HEK293 (cell line): Measurements from ENCODE around the gene AGMAT.

ENCODE experiments used
- CTCF ChIA-PET: fragments of 350-600 bp; formaldehyde crosslinking; extraction: SDS; loops from one replicate; lab custom pipeline; 2021; ENCODE audit warnings: antibody characterized with exemption; lab: Yijun Ruan, JAX
- POLR2A ChIA-PET: fragments of 300-600 bp; formaldehyde crosslinking; extraction: SDS; loops from one replicate; lab custom pipeline; 2020; ENCODE audit warnings: antibody characterized with exemption, inconsistent platforms; lab: Yijun Ruan, JAX
- H3K27ac ChIP-seq: fragments of 200-500 bp; sonication (Bioruptor generic); 2 replicates; pipeline ENCODE4 v1.5.1; 2014; ENCODE audit warnings: low read depth, low read length, control low read depth, inconsistent platforms; ENCODE audit errors: extremely low read depth
- H3K36me3 ChIP-seq, 2 experiments: fragments of 200-500 bp in 1 of 2; sonication (Bioruptor generic) in 1 of 2; 1 replicate in 1 of 2; 2 replicates in 1 of 2; pipeline ENCODE4 v1.5.1; 2014 to 2017; ENCODE audit warnings: inconsistent platforms in 2 of 2, low read length in 2 of 2; ENCODE audit not compliant: control insufficient read depth in 2 of 2, insufficient read depth in 1 of 2
- H3K4me1 ChIP-seq: fragments of 200-500 bp; sonication (Bioruptor generic); 2 replicates; pipeline ENCODE4 v1.5.1; 2014; ENCODE audit warnings: mild to moderate bottlenecking, low read length, inconsistent platforms; ENCODE audit not compliant: control insufficient read depth, insufficient read depth
- H3K4me3 ChIP-seq: 2 replicates; pipeline ENCODE4 v1.5.1; 2011; ENCODE audit warnings: low read depth, mild to moderate bottlenecking, control low read depth, low read length, moderate library complexity
- H3K9me3 ChIP-seq: fragments of 200-500 bp; sonication (Bioruptor generic); 2 replicates; pipeline ENCODE4 v1.5.1; 2014; ENCODE audit warnings: low read depth, low read length, inconsistent platforms; ENCODE audit not compliant: control insufficient read depth, insufficient read depth
- GLIS2 ChIP-seq: fragments of 450-650 bp; formaldehyde crosslinking; IDR thresholded peaks from 2 replicates; pipeline ENCODE4 v1.5.1; 2016; ENCODE audit warnings: missing biosample characterization, missing genetic modification characterization
- SP3 ChIP-seq: fragments of 450-650 bp; formaldehyde crosslinking; IDR thresholded peaks from 2 replicates; pipeline ENCODE4 v1.5.1; 2016; ENCODE audit warnings: missing biosample characterization, missing genetic modification characterization
- ZBTB1 ChIP-seq: fragments of 450-650 bp; formaldehyde crosslinking; IDR thresholded peaks from 2 replicates; pipeline ENCODE4 v1.5.1; 2016; ENCODE audit warnings: missing biosample characterization, missing genetic modification characterization
- ZBTB20 ChIP-seq: fragments of 450-650 bp; formaldehyde crosslinking; IDR thresholded peaks from 2 replicates; pipeline ENCODE4 v1.5.1; 2016; ENCODE audit warnings: missing biosample characterization, missing genetic modification characterization
- ZIC2 ChIP-seq: fragments of 450-650 bp; formaldehyde crosslinking; IDR thresholded peaks from 2 replicates; pipeline ENCODE4 v1.5.1; 2016; ENCODE audit warnings: missing biosample characterization, missing genetic modification characterization
- ZNF112 ChIP-seq: fragments of 450-650 bp; formaldehyde crosslinking; IDR thresholded peaks from 2 replicates; pipeline ENCODE4 v1.5.0; 2017; ENCODE audit warnings: missing biosample characterization, missing genetic modification characterization
- ZNF114 ChIP-seq: fragments of 450-650 bp; formaldehyde crosslinking; IDR thresholded peaks from 2 replicates; pipeline ENCODE4 v1.5.0; 2017; ENCODE audit warnings: missing biosample characterization, missing genetic modification characterization
- ZNF146 ChIP-seq: fragments of 450-650 bp; formaldehyde crosslinking; IDR thresholded peaks from 2 replicates; pipeline ENCODE4 v1.5.1; 2016; ENCODE audit warnings: missing biosample characterization, missing genetic modification characterization
- ZNF184 ChIP-seq: fragments of 450-650 bp; IDR thresholded peaks from 2 replicates; pipeline ENCODE4 v1.5.1; 2018; ENCODE audit warnings: missing biosample characterization, mild to moderate bottlenecking, missing genetic modification characterization
- ZNF2 ChIP-seq: fragments of 450-650 bp; formaldehyde crosslinking; IDR thresholded peaks from 2 replicates; pipeline ENCODE4 v1.5.1; 2016; ENCODE audit warnings: missing biosample characterization, missing genetic modification characterization
- ZNF223 ChIP-seq: fragments of 450-650 bp; formaldehyde crosslinking; IDR thresholded peaks from 2 replicates; pipeline ENCODE4 v1.5.1; 2016; ENCODE audit warnings: missing biosample characterization, missing genetic modification characterization
- ZNF341 ChIP-seq: fragments of 450-650 bp; formaldehyde crosslinking; IDR thresholded peaks from 2 replicates; pipeline ENCODE4; 2016; ENCODE audit warnings: low read depth, missing biosample characterization, missing genetic modification characterization
- ZNF433 ChIP-seq: fragments of 450-650 bp; formaldehyde crosslinking; IDR thresholded peaks from 2 replicates; pipeline ENCODE4 v1.5.1; 2016; ENCODE audit warnings: missing biosample characterization, missing genetic modification characterization, low read depth
- ZNF473 ChIP-seq: fragments of 450-650 bp; formaldehyde crosslinking; IDR thresholded peaks from 2 replicates; pipeline ENCODE4 v1.5.1; 2017; ENCODE audit warnings: missing biosample characterization, missing genetic modification characterization
- ZNF521 ChIP-seq: fragments of 450-650 bp; formaldehyde crosslinking; IDR thresholded peaks from 2 replicates; pipeline ENCODE4 v1.5.1; 2017; ENCODE audit warnings: missing biosample characterization, mild to moderate bottlenecking, missing genetic modification characterization
- ZNF544 ChIP-seq: fragments of 450-650 bp; formaldehyde crosslinking; IDR thresholded peaks from 2 replicates; pipeline ENCODE4 v1.5.0; 2017; ENCODE audit warnings: missing biosample characterization, missing genetic modification characterization
- ZNF558 ChIP-seq: fragments of 450-650 bp; formaldehyde crosslinking; IDR thresholded peaks from 2 replicates; pipeline ENCODE4 v1.5.1; 2016; ENCODE audit warnings: missing biosample characterization, missing genetic modification characterization
- ZNF571 ChIP-seq: fragments of 450-650 bp; formaldehyde crosslinking; IDR thresholded peaks from 2 replicates; pipeline ENCODE4 v1.5.0; 2017; ENCODE audit warnings: missing biosample characterization, missing genetic modification characterization
- ZNF621 ChIP-seq: fragments of 450-650 bp; formaldehyde crosslinking; IDR thresholded peaks from 2 replicates; pipeline ENCODE4 v1.5.1; 2017; ENCODE audit warnings: missing biosample characterization, missing genetic modification characterization
- ZNF76 ChIP-seq: fragments of 450-650 bp; formaldehyde crosslinking; IDR thresholded peaks from 2 replicates; pipeline ENCODE4; 2016; ENCODE audit warnings: low read depth, missing biosample characterization, missing genetic modification characterization, borderline replicate concordance
- ZNF768 ChIP-seq: fragments of 450-650 bp; formaldehyde crosslinking; IDR thresholded peaks from 2 replicates; pipeline ENCODE4 v1.5.1; 2018; ENCODE audit warnings: missing biosample characterization, mild to moderate bottlenecking, missing genetic modification characterization
- ZNF837 ChIP-seq: fragments of 450-650 bp; formaldehyde crosslinking; IDR thresholded peaks from 2 replicates; pipeline ENCODE4 v1.5.1; 2016; ENCODE audit warnings: missing biosample characterization, missing genetic modification characterization
- TF ChIP-seq, protein P1 (sequence below): sonication (generic); formaldehyde crosslinking; IDR thresholded peaks from 2 replicates; pipeline ENCODE4 v1.8.1; 2022; ENCODE audit warnings: mild to moderate bottlenecking, moderate library complexity, missing genetic modification reagents
- TF ChIP-seq, protein P2 (sequence below): fragments of 450-650 bp; formaldehyde crosslinking; IDR thresholded peaks from 2 replicates; pipeline ENCODE4 v1.5.1; 2016; ENCODE audit warnings: missing biosample characterization, missing genetic modification characterization
- TF ChIP-seq, protein P3 (sequence below): fragments of 450-650 bp; formaldehyde crosslinking; IDR thresholded peaks from 2 replicates; pipeline ENCODE4 v1.5.1; 2016; ENCODE audit warnings: missing biosample characterization, missing genetic modification characterization
- TF ChIP-seq, protein P4 (sequence below): fragments of 450-650 bp; formaldehyde crosslinking; IDR thresholded peaks from 2 replicates; pipeline ENCODE4 v1.5.1; 2016; ENCODE audit warnings: missing biosample characterization, missing genetic modification characterization, borderline replicate concordance
- TF ChIP-seq, protein P5 (sequence below): fragments of 450-650 bp; formaldehyde crosslinking; IDR thresholded peaks from 2 replicates; pipeline ENCODE4 v1.5.1; 2016; ENCODE audit warnings: missing biosample characterization, missing genetic modification characterization
- TF ChIP-seq, protein P6 (sequence below): fragments of 450-650 bp; formaldehyde crosslinking; IDR thresholded peaks from 2 replicates; pipeline ENCODE4 v1.5.1; 2017; ENCODE audit warnings: missing biosample characterization, missing genetic modification characterization
- TF ChIP-seq, protein P7 (sequence below): fragments of 450-650 bp; formaldehyde crosslinking; IDR thresholded peaks from 2 replicates; pipeline ENCODE4 v1.5.1; 2016; ENCODE audit warnings: missing biosample characterization, missing genetic modification characterization

AGMAT gene

DNA sequence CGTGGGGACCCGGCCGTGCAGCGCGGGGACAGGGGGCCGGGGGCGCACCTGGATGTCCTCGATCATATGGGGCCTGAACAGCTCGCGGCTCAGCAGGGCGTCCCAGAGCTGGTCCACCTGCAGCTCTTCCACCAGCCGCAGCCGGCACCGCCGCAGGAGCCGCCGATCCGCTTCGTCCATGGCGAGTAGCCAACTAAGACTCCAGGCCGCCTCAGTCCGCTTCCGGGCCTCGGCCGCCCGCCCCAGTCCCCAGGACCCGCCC lies 60.9 kb downstream of the AGMAT start, which contains the start of gene CASP9:
CASP9 (minus strand) TSS at position 195 of the 262 bp plus-strand sequence; CDS start at position 180, 15 bp downstream.
- Histone ChIP-seq H3K4me1 (peaks cover 7% of the 10 kb centered on the region), H3K9me3 (no peaks in the 10 kb centered on the region), H3K4me3 (peak within 1 kb of the TSS; percentile 83), H3K36me3 (peaks cover 0 to under 1% of the 10 kb centered on the region in 2 experiments; a peak in 1 of 3 replicates), H3K27ac (peak within 1 kb of the TSS; percentile 16; the same call in 1 of the 2 replicates)
- POLR2A ChIA-PET = interaction anchor here (0.6 kb wide), 1 partner anchor 1916 kb away, joined by 3 read pairs; the partner anchor contains the start of gene RCC2
- CTCF ChIA-PET = no interaction called here
- no peak for TF ChIP-seq ZNF768 (tag by site-specific recombination)
- TF ChIP-seq ZNF433 (tag by site-specific recombination) = no peak
- TF ChIP-seq, protein P1, sequence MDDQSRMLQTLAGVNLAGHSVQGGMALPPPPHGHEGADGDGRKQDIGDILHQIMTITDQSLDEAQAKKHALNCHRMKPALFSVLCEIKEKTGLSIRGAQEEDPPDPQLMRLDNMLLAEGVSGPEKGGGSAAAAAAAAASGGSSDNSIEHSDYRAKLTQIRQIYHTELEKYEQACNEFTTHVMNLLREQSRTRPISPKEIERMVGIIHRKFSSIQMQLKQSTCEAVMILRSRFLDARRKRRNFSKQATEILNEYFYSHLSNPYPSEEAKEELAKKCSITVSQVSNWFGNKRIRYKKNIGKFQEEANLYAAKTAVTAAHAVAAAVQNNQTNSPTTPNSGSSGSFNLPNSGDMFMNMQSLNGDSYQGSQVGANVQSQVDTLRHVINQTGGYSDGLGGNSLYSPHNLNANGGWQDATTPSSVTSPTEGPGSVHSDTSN = 0 out of 2 replicates have a peak, but pooled peaks have one; percentile 45
- TF ChIP-seq ZNF2 (tag by site-specific recombination) = no peak
- no peak for TF ChIP-seq ZBTB1 (tag by site-specific recombination)
- no peak for TF ChIP-seq ZNF571
- no peak for TF ChIP-seq ZNF558
- no peak for TF ChIP-seq SP3
- TF ChIP-seq, protein P2, sequence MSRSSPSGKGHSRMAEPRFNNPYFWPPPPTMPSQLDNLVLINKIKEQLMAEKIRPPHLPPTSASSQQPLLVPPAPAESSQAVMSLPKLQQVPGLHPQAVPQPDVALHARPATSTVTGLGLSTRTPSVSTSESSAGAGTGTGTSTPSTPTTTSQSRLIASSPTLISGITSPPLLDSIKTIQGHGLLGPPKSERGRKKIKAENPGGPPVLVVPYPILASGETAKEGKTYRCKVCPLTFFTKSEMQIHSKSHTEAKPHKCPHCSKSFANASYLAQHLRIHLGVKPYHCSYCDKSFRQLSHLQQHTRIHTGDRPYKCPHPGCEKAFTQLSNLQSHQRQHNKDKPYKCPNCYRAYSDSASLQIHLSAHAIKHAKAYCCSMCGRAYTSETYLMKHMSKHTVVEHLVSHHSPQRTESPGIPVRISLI (tag by site-specific recombination) = no peak
- peak; percentile 26 for TF ChIP-seq GLIS2 (tag by site-specific recombination)
- no peak for TF ChIP-seq ZNF76 (tag by site-specific recombination)
- no peak for TF ChIP-seq ZNF521 (tag by site-specific recombination)
- no peak for TF ChIP-seq ZNF544 (tag by site-specific recombination)
- TF ChIP-seq ZNF223 = no peak
- TF ChIP-seq ZNF146 (tag by site-specific recombination) = no peak
- TF ChIP-seq, protein P3, sequence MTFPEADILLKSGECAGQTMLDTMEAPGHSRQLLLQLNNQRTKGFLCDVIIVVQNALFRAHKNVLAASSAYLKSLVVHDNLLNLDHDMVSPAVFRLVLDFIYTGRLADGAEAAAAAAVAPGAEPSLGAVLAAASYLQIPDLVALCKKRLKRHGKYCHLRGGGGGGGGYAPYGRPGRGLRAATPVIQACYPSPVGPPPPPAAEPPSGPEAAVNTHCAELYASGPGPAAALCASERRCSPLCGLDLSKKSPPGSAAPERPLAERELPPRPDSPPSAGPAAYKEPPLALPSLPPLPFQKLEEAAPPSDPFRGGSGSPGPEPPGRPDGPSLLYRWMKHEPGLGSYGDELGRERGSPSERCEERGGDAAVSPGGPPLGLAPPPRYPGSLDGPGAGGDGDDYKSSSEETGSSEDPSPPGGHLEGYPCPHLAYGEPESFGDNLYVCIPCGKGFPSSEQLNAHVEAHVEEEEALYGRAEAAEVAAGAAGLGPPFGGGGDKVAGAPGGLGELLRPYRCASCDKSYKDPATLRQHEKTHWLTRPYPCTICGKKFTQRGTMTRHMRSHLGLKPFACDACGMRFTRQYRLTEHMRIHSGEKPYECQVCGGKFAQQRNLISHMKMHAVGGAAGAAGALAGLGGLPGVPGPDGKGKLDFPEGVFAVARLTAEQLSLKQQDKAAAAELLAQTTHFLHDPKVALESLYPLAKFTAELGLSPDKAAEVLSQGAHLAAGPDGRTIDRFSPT = 0 out of 2 replicates have a peak, but pooled peaks have one; percentile 11
- TF ChIP-seq, protein P4, sequence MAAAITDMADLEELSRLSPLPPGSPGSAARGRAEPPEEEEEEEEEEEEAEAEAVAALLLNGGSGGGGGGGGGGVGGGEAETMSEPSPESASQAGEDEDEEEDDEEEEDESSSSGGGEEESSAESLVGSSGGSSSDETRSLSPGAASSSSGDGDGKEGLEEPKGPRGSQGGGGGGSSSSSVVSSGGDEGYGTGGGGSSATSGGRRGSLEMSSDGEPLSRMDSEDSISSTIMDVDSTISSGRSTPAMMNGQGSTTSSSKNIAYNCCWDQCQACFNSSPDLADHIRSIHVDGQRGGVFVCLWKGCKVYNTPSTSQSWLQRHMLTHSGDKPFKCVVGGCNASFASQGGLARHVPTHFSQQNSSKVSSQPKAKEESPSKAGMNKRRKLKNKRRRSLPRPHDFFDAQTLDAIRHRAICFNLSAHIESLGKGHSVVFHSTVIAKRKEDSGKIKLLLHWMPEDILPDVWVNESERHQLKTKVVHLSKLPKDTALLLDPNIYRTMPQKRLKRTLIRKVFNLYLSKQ (tag by site-specific recombination) = no peak
- TF ChIP-seq ZNF621 (tag by site-specific recombination) = no peak
- TF ChIP-seq ZNF112 (tag by site-specific recombination) = no peak
- TF ChIP-seq ZNF341 = peak; percentile 93
- TF ChIP-seq ZNF114 (tag by site-specific recombination) = no peak
- TF ChIP-seq, protein P5, sequence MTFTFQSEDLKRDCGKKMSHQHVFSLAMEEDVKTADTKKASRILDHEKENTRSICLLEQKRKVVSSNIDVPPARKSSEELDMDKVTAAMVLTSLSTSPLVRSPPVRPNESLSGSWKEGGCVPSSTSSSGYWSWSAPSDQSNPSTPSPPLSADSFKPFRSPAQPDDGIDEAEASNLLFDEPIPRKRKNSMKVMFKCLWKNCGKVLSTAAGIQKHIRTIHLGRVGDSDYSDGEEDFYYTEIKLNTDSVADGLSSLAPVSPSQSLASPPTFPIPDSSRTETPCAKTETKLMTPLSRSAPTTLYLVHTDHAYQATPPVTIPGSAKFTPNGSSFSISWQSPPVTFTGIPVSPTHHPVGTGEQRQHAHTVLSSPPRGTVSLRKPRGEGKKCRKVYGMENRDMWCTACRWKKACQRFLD (tag by site-specific recombination) = no peak
- TF ChIP-seq, protein P6, sequence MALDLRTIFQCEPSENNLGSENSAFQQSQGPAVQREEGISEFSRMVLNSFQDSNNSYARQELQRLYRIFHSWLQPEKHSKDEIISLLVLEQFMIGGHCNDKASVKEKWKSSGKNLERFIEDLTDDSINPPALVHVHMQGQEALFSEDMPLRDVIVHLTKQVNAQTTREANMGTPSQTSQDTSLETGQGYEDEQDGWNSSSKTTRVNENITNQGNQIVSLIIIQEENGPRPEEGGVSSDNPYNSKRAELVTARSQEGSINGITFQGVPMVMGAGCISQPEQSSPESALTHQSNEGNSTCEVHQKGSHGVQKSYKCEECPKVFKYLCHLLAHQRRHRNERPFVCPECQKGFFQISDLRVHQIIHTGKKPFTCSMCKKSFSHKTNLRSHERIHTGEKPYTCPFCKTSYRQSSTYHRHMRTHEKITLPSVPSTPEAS = no peak
- TF ChIP-seq ZBTB20 (tag by site-specific recombination) = no peak
- TF ChIP-seq ZIC2 (tag by site-specific recombination) = peak; percentile 83
- TF ChIP-seq, protein P7, sequence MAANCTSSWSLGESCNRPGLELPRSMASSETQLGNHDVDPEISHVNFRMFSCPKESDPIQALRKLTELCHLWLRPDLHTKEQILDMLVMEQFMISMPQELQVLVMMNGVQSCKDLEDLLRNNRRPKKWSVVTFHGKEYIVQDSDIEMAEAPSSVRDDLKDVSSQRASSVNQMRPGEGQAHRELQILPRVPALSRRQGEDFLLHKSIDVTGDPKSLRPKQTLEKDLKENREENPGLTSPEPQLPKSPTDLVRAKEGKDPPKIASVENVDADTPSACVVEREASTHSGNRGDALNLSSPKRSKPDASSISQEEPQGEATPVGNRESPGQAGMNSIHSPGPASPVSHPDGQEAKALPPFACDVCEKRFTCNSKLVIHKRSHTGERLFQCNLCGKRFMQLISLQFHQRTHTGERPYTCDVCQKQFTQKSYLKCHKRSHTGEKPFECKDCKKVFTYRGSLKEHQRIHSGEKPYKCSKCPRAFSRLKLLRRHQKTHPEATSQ (tag by site-specific recombination) = no peak
- no peak for TF ChIP-seq ZNF473
- no peak for TF ChIP-seq ZNF837 (tag by site-specific recombination)
- TF ChIP-seq ZNF184 (tag by site-specific recombination) = no peak
